ENCODE results near the gene SNX9. TPM values are rescaled to one million over a fixed set of nuclear protein-coding genes. Genes with fewer than 3 reads are reported as not detected.

SNX9 gene
- total RNA-seq, 1 donor from 2014 or later = 25.0 TPM

DNA sequence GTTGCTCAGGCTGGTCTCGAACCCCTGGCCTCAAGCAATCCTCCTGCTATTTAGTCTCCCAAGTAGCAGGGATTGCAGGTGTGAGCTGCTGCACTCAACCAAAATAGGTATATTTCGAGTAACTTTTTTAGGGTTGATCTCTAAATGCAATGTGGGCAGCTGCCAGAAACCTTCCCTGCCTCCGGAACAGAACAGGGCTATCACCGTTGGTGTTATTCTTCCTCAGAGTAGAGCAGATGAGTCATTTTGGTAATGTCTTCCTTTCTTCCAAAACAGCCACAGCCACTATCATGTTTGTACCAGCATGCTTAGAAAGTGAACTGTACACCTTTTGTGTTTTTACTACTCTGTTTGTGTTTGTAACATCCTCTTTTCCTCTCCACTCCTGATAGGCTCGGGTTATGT is 44.1 kb downstream of the SNX9 start:
- intact Hi-C loops (cut with DNase I) = no loop called here
- Histone ChIP-seq H3K36me3 (peaks cover 7% of the 10 kb centered on the region), H3K27ac (no peak overlapping the region), H3K27me3 (no peaks in the 10 kb centered on the region), H3K4me3 (no peak overlapping the region), H3K4me1 (peaks cover 6% of the 10 kb centered on the region), H3K9me3 (no peaks in the 10 kb centered on the region)
- no peak for ATAC-seq
- DNase-seq = no peak
- TF ChIP-seq CTCF (IDR thresholded peaks at IDR 0.05) = no peak

DNA sequence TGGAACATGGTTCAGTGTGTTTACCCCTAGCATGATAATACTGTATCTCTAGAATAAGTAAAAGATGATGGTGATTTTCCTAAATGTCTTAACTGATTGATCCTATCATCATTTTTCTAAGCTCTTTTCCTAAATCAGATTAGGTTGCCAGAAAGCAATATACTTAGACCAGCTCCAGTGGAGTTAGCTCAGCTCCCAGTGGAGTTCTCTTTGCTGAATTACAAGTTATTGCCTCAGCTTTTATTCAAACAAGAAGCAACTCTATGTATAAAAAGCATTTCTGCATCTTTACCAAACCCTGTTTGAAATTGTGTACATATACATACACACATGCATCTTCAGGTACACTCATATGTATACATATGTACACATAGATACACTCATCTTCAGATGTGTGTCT is 44.9 kb downstream of the SNX9 start:
- H3K36me3 ChIP-seq = peaks cover 7% of the 10 kb centered on the region
- intact Hi-C loops (cut with DNase I) = no loop called here
- DNase-seq (no peak), ATAC-seq (no peak)
- H3K4me3 ChIP-seq = no peak overlapping the region
- H3K4me1 ChIP-seq = peaks cover 6% of the 10 kb centered on the region
- no peaks in the 10 kb centered on the region for H3K27me3 ChIP-seq
- TF ChIP-seq CTCF (IDR thresholded peaks at IDR 0.05) = no peak
- no peaks in the 10 kb centered on the region for H3K9me3 ChIP-seq
- no peak overlapping the region for H3K27ac ChIP-seq

DNA sequence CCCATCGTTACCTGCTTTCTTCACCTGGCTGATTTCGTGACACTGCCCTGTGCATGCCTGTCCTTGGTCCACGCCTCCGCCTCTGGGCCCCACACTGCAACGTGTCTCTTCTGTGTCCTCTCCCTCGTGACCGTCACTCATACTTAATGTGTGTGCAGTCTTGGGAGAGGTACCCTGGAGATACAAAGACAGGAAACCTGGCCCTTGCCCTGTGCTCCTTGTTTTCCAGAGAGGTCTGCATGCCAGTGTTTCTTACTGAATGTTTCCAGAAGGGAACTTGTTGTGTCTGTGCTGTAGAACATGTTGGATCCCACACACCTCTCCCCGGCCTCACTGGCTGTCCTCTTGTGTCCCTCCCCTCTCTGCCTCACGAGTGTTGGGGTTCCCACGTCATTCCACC is 45.8 kb downstream of the SNX9 start:
- Histone ChIP-seq H3K27me3 (no peaks in the 10 kb centered on the region), H3K4me3 (no peak overlapping the region), H3K9me3 (no peaks in the 10 kb centered on the region), H3K27ac (no peak overlapping the region), H3K4me1 (peaks cover 6% of the 10 kb centered on the region), H3K36me3 (peaks cover 7% of the 10 kb centered on the region)
- no peak for DNase-seq
- peak; percentile 34 for ATAC-seq
- TF ChIP-seq CTCF (IDR thresholded peaks at IDR 0.05) = no peak
- intact Hi-C loops (cut with DNase I) = no loop called here

DNA sequence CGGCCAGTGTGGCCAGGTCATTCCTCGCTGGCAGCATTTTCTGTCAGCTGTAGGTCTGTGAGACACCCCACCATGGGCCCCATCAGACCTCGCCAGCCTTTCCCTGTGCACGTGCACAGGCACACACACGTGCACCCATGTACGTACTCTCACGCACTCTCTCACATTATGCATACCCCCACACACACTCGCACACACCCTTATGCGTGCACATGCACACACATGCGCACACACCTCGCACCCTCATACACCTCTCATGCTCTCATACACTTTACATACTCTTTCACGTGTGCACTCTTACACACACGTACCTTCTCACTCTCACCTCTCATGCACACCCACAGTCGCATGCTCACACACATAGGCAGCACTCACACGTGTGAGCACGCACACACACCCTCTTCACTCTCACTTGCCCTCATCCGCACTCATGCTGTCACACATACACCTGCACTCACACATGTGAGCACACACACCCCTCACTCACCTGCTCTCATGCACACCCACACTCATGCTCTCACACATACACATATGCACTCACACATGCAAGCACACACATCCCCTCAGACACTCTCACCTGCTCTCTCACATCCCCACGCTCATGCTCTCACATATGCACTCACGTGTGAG is 46.7 kb downstream of the SNX9 start:
- peaks cover 11% of the 10 kb centered on the region for H3K36me3 ChIP-seq
- H3K27me3 ChIP-seq = peaks cover 4% of the 10 kb centered on the region
- TF ChIP-seq CTCF (IDR thresholded peaks at IDR 0.05) = no peak
- intact Hi-C loops (cut with DNase I) = loop anchor here (10.0 kb wide), 1 partner anchor 115 kb away; no protein-coding TSS in a partner anchor
- no peaks in the 10 kb centered on the region for H3K9me3 ChIP-seq
- H3K4me3 ChIP-seq = no peak overlapping the region
- H3K4me1 ChIP-seq = peaks cover 6% of the 10 kb centered on the region
- no peak overlapping the region for H3K27ac ChIP-seq
- ATAC-seq (peak; percentile 35), DNase-seq (no peak)

GRCh38 chr6:157873735-157874344 is 50.8 kb downstream of the SNX9 start:
- intact Hi-C loops (cut with DNase I) = loop anchor here (10.0 kb wide), 1 partner anchor 119 kb away; no protein-coding TSS in a partner anchor
- DNase-seq = peak; percentile 85
- peak; percentile 87 for ATAC-seq
- Histone ChIP-seq H3K4me1 (no peaks in the 10 kb centered on the region), H3K4me3 (no peak overlapping the region), H3K9me3 (no peaks in the 10 kb centered on the region), H3K36me3 (peaks cover 31% of the 10 kb centered on the region), H3K27me3 (peaks cover 4% of the 10 kb centered on the region), H3K27ac (no peak overlapping the region)
- TF ChIP-seq CTCF (IDR thresholded peaks at IDR 0.05) = peak; percentile 79

Data from upper lobe of right lung (tissue), 1 donor.